GM19193 (cell line): Measurements from ENCODE around the gene GLRX5.

ENCODE experiments used
- POLR2A ChIP-seq: IDR thresholded peaks from 4 replicates; pipeline ENCODE4 v1.6.1; 2011; ENCODE audit not compliant: insufficient read depth, insufficient read length; ENCODE audit errors: extremely low read depth

The GLRX5 gene

DNA sequence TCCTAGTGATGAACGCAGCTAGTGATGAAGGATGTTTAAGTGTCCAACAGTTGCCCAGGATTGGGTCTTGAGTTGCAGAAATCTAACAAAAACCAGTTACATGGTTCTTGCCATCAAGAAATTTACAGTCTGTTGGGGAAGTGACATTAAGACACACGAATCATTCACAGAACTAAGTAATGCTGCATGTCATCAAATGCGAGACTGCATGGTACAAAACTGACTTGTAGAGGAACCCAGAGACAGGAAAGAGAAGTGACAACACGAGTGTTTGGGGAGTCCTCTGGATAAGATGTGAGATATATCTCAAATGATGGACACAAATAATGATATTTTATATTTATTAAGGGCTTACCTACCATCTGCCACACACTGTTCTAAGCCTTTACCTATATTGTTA, 12.3 kb upstream of the GLRX5 start:
- no peak for TF ChIP-seq POLR2A

DNA sequence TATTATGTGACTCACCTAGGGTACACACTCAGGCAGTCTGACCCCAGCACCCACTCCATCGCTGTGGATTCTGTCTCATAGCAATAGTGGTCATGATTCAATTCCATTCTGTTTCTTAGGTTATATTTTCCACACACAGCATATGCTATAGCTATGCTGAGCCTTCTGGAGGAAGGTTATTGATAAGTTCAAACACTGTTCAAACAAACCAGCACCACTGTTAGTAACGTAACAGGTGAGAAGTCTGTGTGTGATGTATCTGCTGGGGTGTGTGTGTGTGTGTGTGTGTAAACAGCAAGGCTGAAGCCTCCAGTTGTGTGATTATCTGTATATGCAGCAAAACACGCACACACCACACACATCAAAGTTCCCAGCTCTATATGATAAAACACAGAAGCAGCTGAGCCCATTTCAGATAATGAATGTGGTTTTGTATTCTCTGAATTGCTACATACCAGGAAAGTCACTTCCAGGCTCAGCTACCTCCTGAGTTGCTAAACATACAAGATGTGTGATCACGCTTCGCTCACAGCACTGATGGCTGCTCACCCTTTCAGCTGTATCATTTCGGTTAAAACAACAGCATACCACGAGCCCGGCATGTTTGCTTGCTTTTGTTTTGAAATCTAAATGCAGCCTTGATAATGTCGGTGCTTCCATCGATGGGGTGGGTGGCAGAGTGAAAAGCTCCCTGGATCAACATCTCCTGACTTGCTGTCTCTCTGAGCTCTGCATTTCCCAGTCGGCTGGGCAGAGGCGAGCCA, 11.6 kb upstream of the GLRX5 start:
- no peak for TF ChIP-seq POLR2A

DNA sequence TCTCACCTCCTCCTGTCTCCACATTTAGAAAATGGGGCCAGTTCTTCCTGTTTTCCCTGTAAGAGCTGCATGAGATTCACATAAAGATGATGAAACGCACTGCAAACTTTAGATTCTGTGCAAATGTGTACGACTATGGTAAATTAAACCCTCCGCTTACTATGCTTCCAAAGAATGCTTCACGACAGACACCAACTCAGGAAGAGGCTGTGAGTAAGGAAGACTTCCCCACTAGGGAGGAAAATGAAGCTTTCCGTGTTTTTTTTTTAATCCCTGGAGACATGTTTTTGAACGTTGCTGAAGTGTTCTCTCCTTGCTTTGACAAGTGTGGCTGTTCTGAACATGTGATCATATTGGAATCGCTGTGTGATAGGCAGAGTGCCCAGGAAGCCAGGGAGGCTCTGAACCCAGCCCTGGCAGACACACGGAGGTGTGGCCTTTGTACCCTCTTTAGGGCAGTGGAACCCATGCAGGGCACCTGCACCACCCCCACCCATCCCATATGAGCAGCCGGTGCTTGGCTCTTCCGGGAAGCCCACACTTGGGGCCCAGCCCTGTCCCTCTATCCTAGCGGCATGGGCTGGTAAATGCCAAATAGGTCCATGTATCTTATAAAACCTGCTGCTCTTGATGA, 10.9 kb upstream of the GLRX5 start:
- TF ChIP-seq POLR2A, result no peak

DNA sequence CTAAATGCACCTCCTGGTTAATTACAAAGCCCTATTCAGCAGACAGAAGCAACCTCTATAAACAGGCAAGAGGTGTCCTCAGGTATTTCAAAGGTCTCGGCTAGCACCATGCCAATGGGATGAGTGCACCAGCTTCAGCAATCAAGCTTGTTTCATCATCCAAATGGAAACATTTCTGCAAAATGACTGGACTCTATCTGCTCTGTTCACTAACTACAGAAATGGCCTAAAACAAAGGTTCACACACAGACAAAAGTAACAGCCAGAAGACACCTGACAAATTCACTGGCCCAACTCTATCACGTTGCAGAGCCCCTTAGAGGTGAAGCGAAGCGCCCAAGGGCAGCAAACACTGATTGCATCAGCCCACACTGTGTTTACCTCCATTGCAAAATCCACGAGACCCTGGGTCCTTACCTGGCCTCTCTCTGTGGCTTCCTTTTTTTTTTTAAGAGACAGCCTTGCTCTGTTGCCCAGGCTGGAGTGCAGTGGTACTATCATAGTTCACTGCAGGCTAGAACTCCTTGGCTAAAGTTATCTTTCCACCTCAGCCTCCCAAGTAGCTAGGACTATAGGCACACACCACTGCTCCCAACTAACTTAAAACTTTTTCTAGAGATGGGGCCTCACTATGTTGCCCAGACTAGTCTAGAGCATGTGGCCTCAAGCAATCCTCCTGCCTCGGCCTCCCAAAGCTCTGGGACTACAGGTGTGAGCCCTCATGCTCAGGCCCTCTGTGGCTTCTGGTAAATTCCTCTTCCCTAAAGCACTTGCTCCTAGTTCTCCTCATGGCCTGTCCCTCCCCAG, 9.9 kb upstream of the GLRX5 start:
- TF ChIP-seq POLR2A, result no peak

DNA sequence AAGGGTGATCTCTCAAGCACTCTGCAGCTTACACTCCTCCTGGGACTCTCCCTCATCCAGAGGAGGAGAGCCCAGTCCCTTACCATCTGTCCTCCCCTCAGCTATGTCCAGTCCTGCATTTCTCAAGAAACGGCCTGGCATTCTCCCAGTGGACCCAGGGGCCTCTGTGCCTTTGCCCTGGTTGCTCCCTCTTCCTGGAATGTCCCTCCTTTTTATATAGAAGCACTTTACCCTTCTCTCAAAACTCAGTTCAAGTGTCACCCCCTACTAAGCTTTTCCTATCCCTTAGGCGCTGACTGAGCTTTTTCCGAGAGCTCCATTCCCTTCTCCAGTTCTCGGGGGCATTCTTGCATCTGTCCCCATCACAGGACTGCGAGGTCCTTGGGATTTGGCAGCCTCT, 8.9 kb upstream of the GLRX5 start:
- TF ChIP-seq POLR2A, result no peak

DNA sequence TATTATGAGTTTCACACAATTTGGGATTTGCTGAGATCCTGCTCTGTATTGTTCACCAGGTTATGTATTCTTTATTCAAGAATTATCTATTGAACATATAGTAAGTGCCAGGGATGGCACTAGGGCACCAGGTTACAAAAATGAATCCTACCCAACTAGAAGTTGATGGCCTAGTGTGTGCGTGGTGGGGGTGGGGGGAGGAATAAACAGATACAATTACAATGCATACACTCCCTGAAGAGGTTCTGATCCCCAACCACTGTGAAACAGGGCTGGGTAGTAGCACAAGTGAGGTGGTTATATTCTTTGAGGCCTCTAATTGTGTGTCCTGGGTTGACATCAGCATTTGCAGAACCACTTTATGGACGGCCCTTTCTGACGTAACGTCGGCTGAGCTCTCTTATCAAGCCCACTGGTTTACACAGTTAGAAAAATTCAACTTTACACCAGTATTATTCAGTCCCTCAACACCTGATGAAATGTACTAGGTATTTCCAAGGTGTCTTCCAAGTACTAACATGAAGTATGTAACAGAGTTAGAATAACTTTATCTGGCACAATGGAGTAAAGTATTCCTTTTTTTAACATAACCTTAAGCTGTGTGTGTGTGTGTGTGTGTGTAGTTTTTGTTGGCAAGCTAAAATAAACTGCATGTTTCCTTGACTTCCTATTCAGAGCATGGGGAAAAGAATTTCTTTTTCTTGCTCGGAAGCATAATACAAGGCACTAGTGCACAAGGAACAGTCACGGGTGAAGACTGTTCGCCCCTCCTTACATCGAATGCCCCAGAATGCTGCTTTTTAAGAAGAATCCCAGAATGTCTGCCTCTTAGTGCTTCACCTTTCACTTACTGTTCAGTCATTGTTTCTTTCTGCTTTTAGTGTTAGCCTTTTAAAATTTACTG, 8.1 kb upstream of the GLRX5 start:
- TF ChIP-seq POLR2A, result no peak

DNA sequence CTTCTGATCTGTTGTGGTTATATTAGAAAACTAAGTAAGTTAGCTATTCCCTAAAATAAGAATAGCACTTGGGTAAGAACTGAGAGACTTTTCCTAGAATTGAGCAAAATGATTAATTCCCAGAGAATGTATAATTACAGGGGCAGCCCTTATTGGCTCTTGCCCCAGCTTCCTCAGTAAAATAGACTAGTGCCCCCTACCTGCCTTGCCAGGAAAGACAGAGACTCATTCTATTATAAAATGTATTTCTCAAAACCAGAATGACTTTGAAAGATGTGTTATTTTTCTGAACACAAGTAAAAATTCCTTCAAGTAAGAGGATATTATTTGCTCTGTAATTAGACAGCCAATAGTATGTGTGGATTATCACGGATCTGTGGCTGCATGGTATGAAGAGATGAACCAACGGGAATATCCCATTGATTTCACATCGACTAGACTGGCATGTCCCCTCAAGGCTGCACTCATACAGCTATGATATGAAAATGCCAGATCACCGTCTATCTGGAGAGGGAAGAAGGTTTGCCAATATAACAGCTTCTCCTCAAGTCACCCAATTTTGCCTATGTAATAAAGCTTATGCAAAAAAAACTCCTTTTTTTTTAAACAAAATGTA, 7.4 kb upstream of the GLRX5 start:
- TF ChIP-seq POLR2A, result no peak

DNA sequence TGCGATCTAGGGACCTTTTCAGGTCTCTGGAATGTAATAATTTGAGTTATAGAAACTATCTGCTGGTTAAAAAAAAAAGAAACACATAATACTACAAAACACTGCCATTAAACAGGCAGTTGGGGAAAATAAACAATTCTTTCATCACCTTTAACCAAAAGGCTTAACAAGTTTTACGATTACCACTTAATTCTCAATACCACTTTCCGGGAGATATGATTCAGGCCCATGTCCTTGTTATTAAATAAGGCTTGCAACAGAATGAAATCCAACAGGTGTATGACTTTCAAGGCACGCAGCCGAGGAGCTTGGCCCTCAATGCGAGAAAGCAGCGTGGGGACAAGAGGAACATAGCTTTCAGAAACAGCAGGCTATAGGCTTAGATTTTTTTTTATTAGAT, 5.6 kb upstream of the GLRX5 start:
- TF ChIP-seq POLR2A, result no peak

DNA sequence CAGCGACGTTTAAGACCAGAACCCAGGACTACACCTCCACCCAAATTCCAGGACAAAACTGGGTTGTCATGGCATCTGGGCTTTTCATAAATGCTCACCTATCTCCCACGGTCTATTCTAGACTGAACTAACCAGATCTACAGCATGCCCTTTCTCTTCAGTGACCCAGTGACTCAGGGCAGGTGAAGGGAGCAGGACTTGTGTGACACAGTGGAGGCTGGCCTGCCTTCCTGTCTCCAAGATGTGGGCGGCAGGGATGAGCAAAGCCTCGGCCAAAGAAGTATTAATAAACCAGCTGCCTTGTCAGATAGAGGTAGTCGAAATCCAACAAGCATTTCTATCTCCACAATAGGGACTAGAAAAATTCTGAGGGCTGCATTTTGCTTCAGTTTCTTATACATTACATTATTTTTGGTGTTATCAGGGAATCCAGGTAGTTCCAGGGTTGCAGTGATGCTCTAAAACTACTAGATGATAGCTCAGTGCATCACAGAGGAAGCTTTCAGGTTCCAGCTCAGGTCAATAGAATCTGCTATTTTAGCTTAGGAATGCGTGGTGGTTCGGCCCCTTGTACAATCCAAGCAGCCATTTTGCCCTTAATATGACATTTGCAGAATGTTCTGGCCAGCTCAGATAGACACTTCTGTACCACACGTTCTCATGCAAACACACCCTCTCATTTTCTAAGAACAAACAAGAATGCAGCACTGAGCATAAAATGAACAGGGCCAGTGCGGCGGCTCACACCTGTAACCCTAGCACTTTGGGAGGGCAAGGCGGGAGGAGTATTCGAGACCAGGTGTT, 4.2 kb upstream of the GLRX5 start:
- TF ChIP-seq POLR2A, result no peak

DNA sequence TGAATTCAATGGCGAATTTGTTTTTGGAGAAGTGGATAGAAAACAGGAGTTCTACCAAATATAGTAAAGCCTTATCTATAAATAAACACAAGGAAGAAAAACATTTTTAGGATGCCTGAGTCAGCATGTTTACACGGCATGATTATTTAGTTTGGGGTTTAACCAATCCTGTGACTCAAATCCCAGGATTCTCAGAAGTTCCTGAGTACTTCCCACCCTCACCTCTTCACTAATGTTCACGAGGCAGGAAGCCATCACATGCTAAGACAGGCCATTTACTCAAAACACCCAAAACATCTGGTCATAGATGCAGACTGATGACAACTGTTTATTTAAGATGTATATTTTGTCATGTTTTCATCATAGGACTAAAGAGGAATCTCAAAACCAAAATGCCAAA, 3.4 kb upstream of the GLRX5 start:
- no peak for TF ChIP-seq POLR2A

DNA sequence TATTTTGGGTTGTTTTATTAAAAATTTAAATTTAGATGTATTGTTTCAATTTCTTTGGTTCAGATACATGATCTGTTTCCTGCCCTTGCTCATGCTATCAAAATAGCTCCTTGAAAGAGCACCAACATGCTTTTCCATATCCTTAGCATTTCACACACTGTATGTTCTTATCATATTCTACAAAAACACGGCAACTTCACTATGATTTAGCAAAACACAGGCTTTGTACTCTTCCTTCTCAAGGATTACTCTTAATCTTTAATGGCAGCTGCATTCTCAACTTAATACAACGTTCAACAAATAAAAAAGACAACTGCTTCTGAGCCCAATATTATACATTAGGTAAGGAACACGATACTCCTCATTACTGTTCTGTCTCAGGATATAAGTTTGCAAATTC, 2.9 kb upstream of the GLRX5 start:
- TF ChIP-seq POLR2A, result no peak

DNA sequence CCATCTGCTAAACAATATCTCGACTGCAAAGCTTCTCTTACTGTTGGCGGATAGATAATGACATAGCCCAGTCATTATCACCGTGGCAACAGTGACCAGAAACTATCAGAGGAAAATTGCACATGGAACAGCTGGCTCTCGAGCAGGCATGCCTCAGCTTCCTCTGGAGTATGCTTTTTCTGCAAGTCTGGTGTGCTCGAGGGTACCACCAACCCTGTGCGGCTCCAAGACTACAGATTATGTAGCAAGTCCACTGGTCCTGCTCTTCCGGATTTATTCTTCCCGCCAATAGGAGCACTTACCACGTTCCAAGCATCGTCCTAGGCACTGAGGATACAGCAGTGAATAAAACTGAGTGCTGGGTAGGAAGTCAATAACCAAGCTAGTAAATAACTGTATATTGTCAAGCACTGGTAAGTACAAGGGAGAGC, 1.4 kb upstream of the GLRX5 start:
- no peak for TF ChIP-seq POLR2A

DNA sequence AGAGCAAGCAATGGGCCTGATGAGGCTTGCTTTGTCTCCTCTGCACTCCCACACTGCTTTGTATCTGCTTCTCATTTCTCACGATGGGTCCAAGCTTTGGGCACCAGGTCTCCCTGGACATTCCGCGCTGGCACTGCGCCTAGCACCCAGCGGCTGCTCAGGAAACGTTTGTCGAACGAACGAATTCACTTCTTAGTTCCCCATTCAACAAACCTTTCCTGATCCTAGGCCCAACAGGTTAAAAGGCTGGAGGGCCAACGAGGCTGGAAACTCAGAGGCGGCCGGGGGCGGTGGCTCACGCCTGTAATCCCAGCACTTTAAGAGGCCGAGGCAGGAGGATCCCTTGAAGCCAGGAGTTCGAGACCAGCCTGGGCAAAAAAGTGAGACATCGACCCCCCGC, 1.0 kb upstream of the GLRX5 start:
- TF ChIP-seq POLR2A, result no peak
